ENCODE results near the gene HECTD2.

- no peak for TF ChIP-seq CTCF (IDR thresholded peaks at IDR 0.05)
- TF ChIP-seq REST (IDR thresholded peaks at IDR 0.05; ENCODE audit: insufficient read depth in 1 of 2, low read depth in 2 of 2, low read length in 1 of 2) = no peak
- TF ChIP-seq SIN3A (IDR thresholded peaks at IDR 0.05; ENCODE audit: borderline replicate concordance, insufficient read depth, low read depth, low read length) = no peak
- TF ChIP-seq POLR2AphosphoS5 (IDR thresholded peaks at IDR 0.05; ENCODE audit: low read depth, low read length) = no peak
- no peak for TF ChIP-seq TCF7L2 (IDR thresholded peaks at IDR 0.05; ENCODE audit: low read depth, low read length)
Measured at GRCh38 chr10:91385306-91386085, 24.6 kb upstream of the HECTD2 start.
